Rectal smooth muscle tissue (tissue), 1 donor: ENCODE results near the gene CARM1.
A peak's percentile ranks its signal among the peaks of the same experiment; 100 is the strongest.
"Not testable (repeated sequence)": the region's sequence is repeated elsewhere in the genome, so short reads cannot be mapped to it uniquely, and the experiment has no call there.

Experiments used
- H3K27ac ChIP-seq: one replicate; pipeline ENCODE4 v1.7.0; 2013; ENCODE audit warnings: low read depth, low read length, inconsistent platforms
- H3K27me3 ChIP-seq: one replicate; pipeline ENCODE4 v1.7.0; 2013; ENCODE audit warnings: low read length; ENCODE audit not compliant: control insufficient read depth, insufficient read depth
- H3K36me3 ChIP-seq: one replicate; pipeline ENCODE4 v1.7.0; 2013; ENCODE audit warnings: low read length; ENCODE audit not compliant: control insufficient read depth, insufficient read depth
- H3K4me1 ChIP-seq: one replicate; pipeline ENCODE4 v1.7.0; 2013; ENCODE audit warnings: low read length; ENCODE audit not compliant: control insufficient read depth, insufficient read depth
- H3K4me3 ChIP-seq: one replicate; pipeline ENCODE4 v1.7.0; 2013; ENCODE audit warnings: low read length
- H3K9ac ChIP-seq: one replicate; pipeline ENCODE4 v1.7.0; 2013; ENCODE audit warnings: low read length

CARM1 gene

DNA sequence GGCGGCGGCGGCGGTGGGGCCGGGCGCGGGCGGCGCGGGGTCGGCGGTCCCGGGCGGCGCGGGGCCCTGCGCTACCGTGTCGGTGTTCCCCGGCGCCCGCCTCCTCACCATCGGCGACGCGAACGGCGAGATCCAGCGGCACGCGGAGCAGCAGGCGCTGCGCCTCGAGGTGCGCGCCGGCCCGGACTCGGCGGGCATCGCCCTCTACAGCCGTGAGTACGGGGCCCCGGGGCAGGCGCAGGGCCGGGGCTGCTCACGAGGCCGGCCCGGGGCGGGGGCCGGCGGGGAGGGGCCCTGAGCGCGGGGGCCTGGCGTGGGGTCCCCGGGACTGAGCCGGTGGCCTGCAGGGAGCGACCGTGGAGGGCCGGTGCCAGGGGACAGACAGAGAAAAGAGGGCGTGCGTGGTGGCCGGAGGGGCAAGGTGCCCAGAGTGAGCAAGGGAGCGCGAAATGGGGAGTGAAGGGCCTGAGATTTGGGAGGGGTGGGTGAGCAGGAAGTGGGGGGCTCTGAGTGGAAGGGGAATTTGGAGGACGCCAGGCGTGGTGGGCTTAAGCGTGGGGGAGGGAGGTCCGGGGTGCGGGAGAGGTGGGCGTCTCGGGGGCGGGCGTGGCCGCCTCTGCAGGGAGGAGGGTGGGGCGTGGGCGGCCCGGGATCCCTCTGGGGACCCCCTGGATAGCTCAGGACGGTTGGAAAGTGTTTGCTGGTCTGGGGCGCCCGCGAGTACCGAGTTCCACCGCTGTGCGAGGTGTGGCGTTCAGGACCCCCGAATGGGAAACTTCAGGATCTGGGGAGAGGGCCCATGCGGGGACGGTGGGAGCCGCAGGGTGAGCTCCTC lies 575 bp downstream of the CARM1 start:
- H3K27me3 ChIP-seq = no peaks in the 10 kb centered on the region
- H3K27ac ChIP-seq = peak overlapping the region; percentile 66
- H3K36me3 ChIP-seq = no peaks in the 10 kb centered on the region
- peak overlapping the region; percentile 86 for H3K4me3 ChIP-seq
- no peaks in the 10 kb centered on the region for H3K4me1 ChIP-seq
- H3K9ac ChIP-seq = peak overlapping the region; percentile 90

GRCh38 chr19:10872546-10873107 lies 1.3 kb downstream of the CARM1 start:
- H3K27me3 ChIP-seq = no peaks in the 10 kb centered on the region
- H3K9ac ChIP-seq = peak overlapping the region; percentile 90
- H3K36me3 ChIP-seq = no peaks in the 10 kb centered on the region
- H3K27ac ChIP-seq = peak overlapping the region; percentile 66
- H3K4me3 ChIP-seq = peak overlapping the region; percentile 86
- H3K4me1 ChIP-seq = no peaks in the 10 kb centered on the region

GRCh38 chr19:10874024-10874423 lies 2.7 kb downstream of the CARM1 start:
- H3K4me3 ChIP-seq = no peak overlapping the region
- no peaks in the 10 kb centered on the region for H3K27me3 ChIP-seq
- H3K9ac ChIP-seq = no peak overlapping the region
- H3K36me3 ChIP-seq = no peaks in the 10 kb centered on the region
- no peak overlapping the region for H3K27ac ChIP-seq
- no peaks in the 10 kb centered on the region for H3K4me1 ChIP-seq

- Histone ChIP-seq H3K4me3 (no peak overlapping the region), H3K36me3 (no peaks in the 10 kb centered on the region), H3K27me3 (no peaks in the 10 kb centered on the region), H3K4me1 (peaks cover 3% of the 10 kb centered on the region), H3K9ac (no peak overlapping the region), H3K27ac (peak overlapping the region; percentile 37)
These were observed 5.3 kb downstream of the CARM1 start for GRCh38 chr19:10876459-10877240.

DNA sequence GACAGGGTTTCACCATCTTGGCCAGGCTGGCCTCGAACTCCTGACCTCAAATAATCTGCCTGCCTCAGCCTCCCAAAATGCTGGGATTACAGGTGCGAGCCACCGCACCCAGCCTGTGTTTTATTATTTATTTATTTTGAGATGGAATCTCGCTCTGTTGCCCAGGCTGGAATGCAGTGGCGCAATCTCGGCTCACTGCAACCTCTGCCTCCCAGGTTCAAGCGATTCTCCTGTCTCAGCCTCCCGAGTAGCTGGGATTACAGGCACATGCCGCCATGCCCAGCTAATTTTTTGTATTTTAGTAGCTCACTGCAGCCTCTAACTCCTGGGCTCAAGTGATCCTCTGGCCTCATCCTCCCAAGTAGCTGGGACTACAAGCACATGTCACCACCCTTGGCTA lies 6.3 kb downstream of the CARM1 start:
- not testable (repeated sequence) for H3K27me3 ChIP-seq, H3K4me3 ChIP-seq, H3K36me3 ChIP-seq, H3K27ac ChIP-seq, H3K9ac ChIP-seq, H3K4me1 ChIP-seq

GRCh38 chr19:10878253-10878652 lies 6.9 kb downstream of the CARM1 start:
- Histone ChIP-seq H3K4me3 (no peak overlapping the region), H3K27me3 (no peaks in the 10 kb centered on the region), H3K36me3 (no peaks in the 10 kb centered on the region), H3K27ac (no peak overlapping the region), H3K9ac (no peak overlapping the region), H3K4me1 (peaks cover 9% of the 10 kb centered on the region)

DNA sequence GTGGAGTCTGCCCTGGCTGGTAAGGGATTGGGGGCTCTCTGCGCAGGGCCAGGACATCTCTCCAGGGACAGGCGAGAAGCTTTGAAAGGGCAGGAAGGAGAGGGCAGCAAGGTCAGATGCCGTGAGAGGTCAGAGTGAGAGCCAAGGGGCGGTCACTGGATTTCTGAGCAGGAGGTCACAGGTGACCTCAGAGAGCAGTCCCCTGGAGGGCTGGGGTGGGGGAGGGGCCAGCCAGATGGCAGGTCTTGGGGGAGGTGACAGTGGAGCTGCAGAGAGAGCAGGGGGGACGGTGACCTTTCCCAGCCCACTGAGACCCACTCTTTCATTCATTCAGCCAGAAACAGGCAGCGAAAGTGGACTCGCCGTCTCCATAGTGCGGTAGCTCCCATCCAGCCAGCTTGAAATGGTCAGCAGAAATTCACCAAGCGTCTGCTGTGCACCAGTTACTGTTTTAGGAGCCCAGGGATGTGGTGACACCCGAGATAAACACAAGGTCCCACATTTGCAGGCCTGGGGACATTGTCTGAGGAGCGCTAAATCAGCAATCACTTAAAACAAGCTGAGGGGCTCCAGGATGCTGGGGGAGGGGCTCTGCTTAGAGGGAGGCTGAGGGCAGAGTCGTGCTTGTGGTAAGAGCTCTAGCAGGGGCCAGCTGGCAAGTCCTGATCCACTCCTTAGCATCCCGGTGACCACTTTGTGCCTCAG lies 10.2 kb downstream of the CARM1 start:
- H3K27ac ChIP-seq = no peak overlapping the region
- no peaks in the 10 kb centered on the region for H3K27me3 ChIP-seq
- H3K36me3 ChIP-seq = no peaks in the 10 kb centered on the region
- no peak overlapping the region for H3K4me3 ChIP-seq
- H3K4me1 ChIP-seq = peaks cover 21% of the 10 kb centered on the region
- no peak overlapping the region for H3K9ac ChIP-seq

DNA sequence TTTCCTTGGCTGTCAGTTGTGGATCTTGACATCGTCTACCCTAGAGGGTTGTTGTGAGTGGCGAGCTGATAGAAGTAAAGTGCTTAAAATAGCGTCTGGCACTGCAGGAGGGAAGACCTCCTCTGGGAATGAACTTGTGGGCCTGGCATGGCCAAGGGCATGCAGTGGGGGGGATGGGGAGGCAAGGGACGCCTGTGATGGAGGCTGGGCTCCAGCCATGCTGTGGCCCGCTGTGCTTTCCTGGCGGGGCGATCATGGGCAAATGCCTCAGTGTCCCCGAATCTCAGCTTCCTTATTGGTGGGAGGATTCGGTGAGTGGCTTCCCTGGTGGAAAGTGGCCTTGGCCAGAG lies 10.7 kb downstream of the CARM1 start:
- Histone ChIP-seq H3K4me3 (no peak overlapping the region), H3K4me1 (peaks cover 21% of the 10 kb centered on the region), H3K9ac (no peak overlapping the region), H3K36me3 (no peaks in the 10 kb centered on the region), H3K27ac (no peak overlapping the region), H3K27me3 (no peaks in the 10 kb centered on the region)

DNA sequence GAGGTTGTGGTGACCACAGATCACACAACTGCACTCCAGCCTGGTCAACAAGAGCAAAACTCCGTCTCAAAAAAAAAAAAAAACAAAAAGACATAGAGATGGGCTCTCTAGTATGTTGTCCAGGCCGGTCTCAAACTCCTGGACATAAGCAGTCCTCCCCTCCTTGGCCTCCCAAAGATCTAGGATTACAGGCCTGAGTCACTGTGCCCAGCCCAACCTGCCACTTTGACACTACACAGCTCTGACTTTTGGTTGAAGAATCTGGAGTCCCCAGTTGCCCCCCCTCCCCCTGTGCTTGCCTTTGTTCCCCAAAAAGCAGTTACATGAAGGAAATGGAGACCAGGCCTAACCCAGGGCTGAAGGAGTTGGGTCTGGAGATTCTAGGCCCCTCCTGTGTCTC lies 12.9 kb downstream of the CARM1 start:
- Histone ChIP-seq H3K9ac (no peak overlapping the region), H3K27me3 (no peaks in the 10 kb centered on the region), H3K4me3 (no peak overlapping the region), H3K27ac (peak overlapping the region; percentile 66), H3K36me3 (no peaks in the 10 kb centered on the region), H3K4me1 (peaks cover 27% of the 10 kb centered on the region)

GRCh38 chr19:10885201-10886169 lies 14.1 kb downstream of the CARM1 start:
- Histone ChIP-seq H3K4me1 (peaks cover 25% of the 10 kb centered on the region), H3K36me3 (no peaks in the 10 kb centered on the region), H3K9ac (no peak overlapping the region), H3K4me3 (no peak overlapping the region), H3K27me3 (no peaks in the 10 kb centered on the region), H3K27ac (peak overlapping the region; percentile 66)

DNA sequence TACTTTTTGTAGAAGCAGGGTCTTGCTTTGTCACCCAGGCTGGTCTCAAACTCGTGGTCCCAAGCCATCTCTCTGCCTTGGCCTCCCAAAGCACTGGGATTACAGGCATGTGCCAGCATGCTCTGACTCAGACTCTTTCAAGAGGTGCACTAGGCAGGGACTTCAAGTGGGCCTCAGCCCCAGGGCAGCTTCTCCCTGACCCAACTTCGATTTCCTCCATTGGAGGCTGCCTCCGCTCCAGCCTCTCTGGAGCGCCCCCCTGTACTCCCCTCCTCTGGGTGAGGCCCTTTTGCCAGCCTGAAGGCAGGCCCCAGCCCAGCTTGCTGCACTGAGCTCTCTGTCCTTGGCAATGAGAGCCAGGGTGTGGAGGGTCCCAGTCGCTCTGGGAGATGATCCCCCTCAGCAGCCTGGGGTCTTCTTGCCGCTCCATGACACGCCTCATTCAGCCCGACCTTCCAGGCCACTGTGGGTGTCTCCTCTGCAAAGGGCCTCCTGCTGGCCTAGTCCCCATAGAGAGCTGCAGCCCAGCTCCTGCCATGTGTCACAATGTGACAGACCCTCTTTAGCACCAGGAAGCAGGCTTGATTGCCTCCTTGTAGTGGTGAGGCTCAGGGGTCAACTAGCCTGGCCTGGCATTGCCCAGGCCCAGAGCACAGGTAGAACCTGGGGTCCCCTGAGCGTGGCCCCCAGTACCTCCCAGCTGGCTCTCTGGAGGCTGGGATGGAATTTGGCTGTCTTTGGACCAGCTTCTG lies 16.4 kb downstream of the CARM1 start:
- H3K4me1 ChIP-seq = peaks cover 32% of the 10 kb centered on the region
- peak overlapping the region; percentile 43 for H3K27ac ChIP-seq
- H3K4me3 ChIP-seq = no peak overlapping the region
- H3K27me3 ChIP-seq = no peaks in the 10 kb centered on the region
- H3K9ac ChIP-seq = no peak overlapping the region
- H3K36me3 ChIP-seq = no peaks in the 10 kb centered on the region
